Stomach (tissue), 4 donors: ENCODE data around the gene SLC27A3.

Source experiments
- POLR2A ChIP-seq, 4 donors: fragments of 450-650 bp; IDR thresholded peaks; one replicate each; pipeline ENCODE4 v1.6.1; 2016; ENCODE audit warnings: antibody characterized with exemption in 4 of 4, control low read depth in 2 of 4, mild to moderate bottlenecking in 1 of 4, moderate library complexity in 1 of 4
- TF ChIP-seq, protein P1 (sequence below), 7 experiments: fragments of 450-650 bp in 4 of 7; fragments of 200-600 bp in 3 of 7; sonication (generic) in 3 of 7; IDR thresholded peaks; one replicate each; pipeline ENCODE4 v1.5.1; 2016 to 2019; ENCODE audit warnings: antibody characterized with exemption in 7 of 7, control low read depth in 2 of 7, mild to moderate bottlenecking in 1 of 7

DNA sequence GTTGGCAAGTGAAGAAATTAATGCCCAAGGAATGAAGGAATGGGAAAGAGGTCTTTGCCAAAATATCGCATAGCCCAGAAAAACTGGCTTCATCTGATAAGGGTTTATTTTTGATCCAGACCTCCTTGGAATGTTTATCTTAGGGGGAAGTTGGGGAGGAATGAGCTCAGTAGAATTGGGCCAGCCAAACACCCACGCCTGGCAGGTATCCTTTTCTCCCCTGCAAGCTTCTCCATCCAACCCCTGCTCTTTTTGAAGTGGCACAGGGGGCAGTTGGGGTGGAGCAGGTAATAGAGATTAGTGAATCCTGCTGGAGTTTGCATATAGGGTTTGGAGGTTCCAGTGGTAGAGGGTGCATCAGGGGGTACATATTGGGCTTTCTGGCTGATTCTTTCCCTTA is 26.3 kb upstream of the SLC27A3 start:
- no peak for TF ChIP-seq POLR2A (IDR thresholded peaks at IDR 0.05)
- TF ChIP-seq, protein P1, sequence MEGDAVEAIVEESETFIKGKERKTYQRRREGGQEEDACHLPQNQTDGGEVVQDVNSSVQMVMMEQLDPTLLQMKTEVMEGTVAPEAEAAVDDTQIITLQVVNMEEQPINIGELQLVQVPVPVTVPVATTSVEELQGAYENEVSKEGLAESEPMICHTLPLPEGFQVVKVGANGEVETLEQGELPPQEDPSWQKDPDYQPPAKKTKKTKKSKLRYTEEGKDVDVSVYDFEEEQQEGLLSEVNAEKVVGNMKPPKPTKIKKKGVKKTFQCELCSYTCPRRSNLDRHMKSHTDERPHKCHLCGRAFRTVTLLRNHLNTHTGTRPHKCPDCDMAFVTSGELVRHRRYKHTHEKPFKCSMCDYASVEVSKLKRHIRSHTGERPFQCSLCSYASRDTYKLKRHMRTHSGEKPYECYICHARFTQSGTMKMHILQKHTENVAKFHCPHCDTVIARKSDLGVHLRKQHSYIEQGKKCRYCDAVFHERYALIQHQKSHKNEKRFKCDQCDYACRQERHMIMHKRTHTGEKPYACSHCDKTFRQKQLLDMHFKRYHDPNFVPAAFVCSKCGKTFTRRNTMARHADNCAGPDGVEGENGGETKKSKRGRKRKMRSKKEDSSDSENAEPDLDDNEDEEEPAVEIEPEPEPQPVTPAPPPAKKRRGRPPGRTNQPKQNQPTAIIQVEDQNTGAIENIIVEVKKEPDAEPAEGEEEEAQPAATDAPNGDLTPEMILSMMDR (IDR thresholded peaks at IDR 0.05): no peak
